Activated T-cell treated with anti-CD3 and anti-CD28 coated beads, Interleukin-2, amount 50 U/mL, for 4 hours (primary cell): ENCODE results near the gene NR3C1. TPM values are rescaled to one million over a fixed set of nuclear protein-coding genes. Genes with fewer than 3 reads are reported as not detected.
A peak's percentile ranks its signal among the peaks of the same experiment; 100 is the strongest.

Experiments
- ATAC-seq, 2 donors: fragments of 200-7000 bp; cut with Tn5 transposase; one replicate each; pipeline ENCODE4 v1.10.0; 2021
- DNase-seq: peaks from one replicate; pipeline ENCODE4 v3.0.0-alpha.2; 2020
- H3K27me3 Mint-ChIP-seq: one replicate; pipeline ENCODE4 v1.8.0; 2021; ENCODE audit warnings: low read depth, mixed read lengths
- H3K36me3 Mint-ChIP-seq: one replicate; pipeline ENCODE4 v1.8.0; 2022; ENCODE audit warnings: mixed read lengths; ENCODE audit not compliant: insufficient read depth
- H3K4me1 Mint-ChIP-seq: one replicate; pipeline ENCODE4 v1.8.0; 2021; ENCODE audit warnings: low read depth, mixed read lengths
- H3K4me3 Mint-ChIP-seq: one replicate; pipeline ENCODE4 v1.8.0; 2021; ENCODE audit warnings: mild to moderate bottlenecking, moderate library complexity, mixed read lengths
- H3K9me3 Mint-ChIP-seq: one replicate; pipeline ENCODE4 v1.8.0; 2021; ENCODE audit warnings: mixed read lengths
- total RNA-seq, 3 donors: library from RNA; stranded (reverse); gene quantifications; one replicate each; pipeline ENCODE4 v1.2.1, GENCODE V29; 2021

Gene NR3C1
- total RNA-seq, 3 donors from 2014 or later, result 40.2 to 53.3 (median 43.1) TPM

DNA sequence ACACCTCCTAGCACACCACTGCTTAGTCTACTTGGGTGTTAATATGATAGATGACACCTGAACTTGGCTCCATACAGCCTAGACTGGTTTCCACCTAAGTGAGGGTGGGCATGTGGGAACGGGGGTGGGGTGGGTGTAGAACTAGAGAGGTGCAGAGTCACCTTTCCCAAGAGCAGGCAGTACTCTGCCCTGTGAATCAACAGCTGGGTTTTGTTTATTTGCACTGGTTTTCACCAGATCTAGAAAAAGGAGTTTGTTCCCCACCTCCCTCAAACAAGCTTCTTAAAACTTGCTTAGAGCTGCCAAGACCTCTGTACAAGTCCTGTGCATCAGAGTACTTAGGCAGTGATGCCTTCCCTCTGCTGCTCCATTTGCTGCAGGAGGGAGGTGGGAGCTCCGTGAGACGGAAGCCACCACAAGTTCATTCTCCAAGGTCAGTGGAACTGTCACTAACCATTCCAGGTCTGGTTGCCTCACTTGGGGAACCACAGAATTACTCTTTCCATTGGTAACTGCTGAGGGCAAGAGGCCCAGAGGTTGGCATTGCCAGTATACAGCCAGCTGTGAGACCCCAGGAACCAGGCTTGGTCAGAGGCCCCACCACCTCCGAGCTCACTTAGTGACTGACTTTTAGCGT, 163.5 kb downstream of the NR3C1 start:
- H3K27me3 Mint-ChIP-seq, result no peaks in the 10 kb centered on the region
- H3K4me1 Mint-ChIP-seq, result no peaks in the 10 kb centered on the region
- no peaks in the 10 kb centered on the region for H3K36me3 Mint-ChIP-seq

GRCh38 chr5:143238620-143239019, 164.9 kb downstream of the NR3C1 start:
- Mint-ChIP-seq H3K27me3 (no peaks in the 10 kb centered on the region), H3K4me1 (no peaks in the 10 kb centered on the region), H3K4me3 (no peak overlapping the region), H3K36me3 (no peaks in the 10 kb centered on the region), H3K9me3 (no peaks in the 10 kb centered on the region)
- DNase-seq, result no peak
- ATAC-seq, result no peak

More for the DNA sequence above, 163.5 kb downstream of the NR3C1 start:
- ATAC-seq (no peak), DNase-seq (no peak)
- no peak overlapping the region for H3K4me3 Mint-ChIP-seq
- H3K9me3 Mint-ChIP-seq, result no peaks in the 10 kb centered on the region

- Mint-ChIP-seq H3K9me3 (no peaks in the 10 kb centered on the region), H3K27me3 (no peaks in the 10 kb centered on the region), H3K4me3 (no peak overlapping the region), H3K4me1 (no peaks in the 10 kb centered on the region), H3K36me3 (no peaks in the 10 kb centered on the region)
- DNase-seq (no peak), ATAC-seq (no peak)
Measured at GRCh38 chr5:143237664-143238063, 165.8 kb downstream of the NR3C1 start.

GRCh38 chr5:143236682-143237081, 166.8 kb downstream of the NR3C1 start:
- ATAC-seq, result no peak
- H3K9me3 Mint-ChIP-seq, result no peaks in the 10 kb centered on the region
- H3K27me3 Mint-ChIP-seq, result no peaks in the 10 kb centered on the region
- DNase-seq, result no peak
- H3K36me3 Mint-ChIP-seq, result no peaks in the 10 kb centered on the region
- no peak overlapping the region for H3K4me3 Mint-ChIP-seq
- no peaks in the 10 kb centered on the region for H3K4me1 Mint-ChIP-seq

DNA sequence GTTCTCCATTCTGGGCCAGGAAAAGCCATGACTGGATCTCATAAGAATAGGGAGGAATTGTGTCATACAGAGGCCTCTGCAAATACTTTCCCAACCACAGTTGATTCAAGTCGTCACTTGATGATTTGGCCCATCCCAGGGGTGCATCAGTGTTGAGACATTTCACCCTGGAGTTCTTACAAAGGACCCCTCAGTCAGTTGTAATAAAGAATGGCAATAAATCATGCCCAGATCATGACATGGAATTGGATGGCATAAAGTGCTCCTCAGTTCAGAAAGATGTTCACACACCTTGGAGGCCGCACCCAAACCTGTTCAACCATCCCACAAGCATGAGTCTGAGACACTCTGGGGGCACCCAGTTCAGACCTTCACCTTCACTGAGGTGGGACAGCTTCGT, 168.1 kb downstream of the NR3C1 start:
- peaks cover 8% of the 10 kb centered on the region for H3K4me1 Mint-ChIP-seq
- H3K4me3 Mint-ChIP-seq, result no peak overlapping the region
- H3K27me3 Mint-ChIP-seq, result no peaks in the 10 kb centered on the region
- no peaks in the 10 kb centered on the region for H3K9me3 Mint-ChIP-seq
- H3K36me3 Mint-ChIP-seq, result no peaks in the 10 kb centered on the region
- DNase-seq (no peak), ATAC-seq (no peak)

- no peak for ATAC-seq
- no peak for DNase-seq
- H3K4me1 Mint-ChIP-seq, result peaks cover 19% of the 10 kb centered on the region
- no peak overlapping the region for H3K4me3 Mint-ChIP-seq
- H3K9me3 Mint-ChIP-seq, result no peaks in the 10 kb centered on the region
- H3K27me3 Mint-ChIP-seq, result no peaks in the 10 kb centered on the region
- no peaks in the 10 kb centered on the region for H3K36me3 Mint-ChIP-seq
Measured at GRCh38 chr5:143234162-143234842, 169.2 kb downstream of the NR3C1 start.

DNA sequence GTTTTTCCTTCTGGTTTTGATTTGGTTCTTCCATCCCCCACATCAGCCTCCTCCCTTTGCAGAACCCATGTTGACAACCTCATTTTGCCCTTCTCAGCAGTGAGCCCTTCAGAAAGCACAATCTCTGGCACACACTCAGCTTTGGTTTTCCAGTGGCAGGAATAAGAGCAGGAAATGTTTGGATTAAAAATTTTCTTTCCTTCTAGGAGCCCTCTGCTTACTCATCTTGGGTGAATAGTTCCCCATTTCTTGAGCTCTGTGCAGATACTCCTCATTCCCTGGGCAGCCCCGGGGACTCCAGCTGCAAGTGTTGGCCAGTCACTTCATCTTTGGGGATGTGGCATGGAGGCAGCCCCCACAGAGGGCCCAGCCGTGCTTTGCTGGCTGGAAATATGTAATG, 170.5 kb downstream of the NR3C1 start:
- no peak for DNase-seq
- no peak overlapping the region for H3K4me3 Mint-ChIP-seq
- no peaks in the 10 kb centered on the region for H3K9me3 Mint-ChIP-seq
- H3K4me1 Mint-ChIP-seq, result peaks cover 29% of the 10 kb centered on the region
- H3K27me3 Mint-ChIP-seq, result no peaks in the 10 kb centered on the region
- H3K36me3 Mint-ChIP-seq, result no peaks in the 10 kb centered on the region
- no peak for ATAC-seq

- no peaks in the 10 kb centered on the region for H3K9me3 Mint-ChIP-seq
- DNase-seq (no peak), ATAC-seq (no peak)
- no peaks in the 10 kb centered on the region for H3K27me3 Mint-ChIP-seq
- H3K36me3 Mint-ChIP-seq, result no peaks in the 10 kb centered on the region
- no peak overlapping the region for H3K4me3 Mint-ChIP-seq
- H3K4me1 Mint-ChIP-seq, result peaks cover 29% of the 10 kb centered on the region
Measured at GRCh38 chr5:143231973-143232812, 171.3 kb downstream of the NR3C1 start.

GRCh38 chr5:143231416-143231815, 172.1 kb downstream of the NR3C1 start:
- Mint-ChIP-seq H3K4me3 (no peak overlapping the region), H3K4me1 (peaks cover 29% of the 10 kb centered on the region), H3K27me3 (no peaks in the 10 kb centered on the region), H3K9me3 (no peaks in the 10 kb centered on the region), H3K36me3 (no peaks in the 10 kb centered on the region)
- no peak for ATAC-seq
- no peak for DNase-seq

GRCh38 chr5:143230676-143230996, 172.8 kb downstream of the NR3C1 start:
- no peak for ATAC-seq
- Mint-ChIP-seq H3K4me1 (peaks cover 29% of the 10 kb centered on the region), H3K36me3 (no peaks in the 10 kb centered on the region), H3K4me3 (no peak overlapping the region), H3K9me3 (no peaks in the 10 kb centered on the region), H3K27me3 (no peaks in the 10 kb centered on the region)
- no peak for DNase-seq

DNA sequence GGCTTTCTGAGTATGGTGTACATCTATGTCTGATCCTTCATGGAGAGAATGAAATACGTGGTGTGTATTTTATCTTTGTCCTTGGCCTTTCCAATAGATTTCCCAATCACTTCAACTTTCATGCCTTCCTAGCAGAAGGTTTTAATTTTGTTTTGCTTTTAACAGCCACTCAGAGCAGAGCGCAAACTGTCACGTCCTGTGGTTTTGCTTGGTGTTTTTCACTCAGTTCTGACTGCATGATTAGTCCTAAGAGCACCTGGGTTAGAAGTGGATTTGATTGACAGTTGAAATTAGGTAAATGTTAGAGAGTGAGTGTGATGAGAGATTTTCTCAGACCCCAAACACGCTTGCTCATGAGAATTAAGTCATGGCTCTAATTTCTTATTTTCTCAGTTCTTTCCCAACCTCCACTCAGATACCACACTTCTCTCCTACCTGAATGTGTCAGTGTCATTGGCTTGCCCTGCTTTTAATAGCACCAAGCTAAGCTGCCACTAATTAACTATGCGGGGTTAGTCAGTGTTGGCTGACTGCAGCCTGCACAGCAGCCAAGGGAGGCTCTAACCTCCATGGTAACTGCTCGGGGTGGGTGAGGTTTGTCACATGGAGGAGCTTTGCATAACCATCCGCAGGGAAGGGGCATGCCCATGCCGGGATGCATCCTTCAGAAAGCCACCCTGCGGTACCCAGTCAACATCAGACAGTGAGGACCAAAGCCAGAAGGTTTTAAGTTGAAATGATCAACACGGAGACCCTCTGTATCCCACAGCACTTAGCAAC, 173.4 kb downstream of the NR3C1 start:
- Mint-ChIP-seq H3K4me1 (peaks cover 29% of the 10 kb centered on the region), H3K27me3 (no peaks in the 10 kb centered on the region), H3K36me3 (no peaks in the 10 kb centered on the region), H3K9me3 (no peaks in the 10 kb centered on the region), H3K4me3 (peak overlapping the region; percentile 56)
- DNase-seq, result no peak
- ATAC-seq, result peak; percentile 91 to 92

- H3K9me3 Mint-ChIP-seq, result no peaks in the 10 kb centered on the region
- peaks cover 29% of the 10 kb centered on the region for H3K4me1 Mint-ChIP-seq
- peaks cover 3% of the 10 kb centered on the region for H3K36me3 Mint-ChIP-seq
- DNase-seq (no peak), ATAC-seq (peak; percentile 42 to 46)
- H3K27me3 Mint-ChIP-seq, result no peaks in the 10 kb centered on the region
- H3K4me3 Mint-ChIP-seq, result peak overlapping the region; percentile 56
Measured at GRCh38 chr5:143229426-143229895, 174.0 kb downstream of the NR3C1 start.

- DNase-seq (no peak), ATAC-seq (peak in 1 of 2 donors; percentile 22)
- Mint-ChIP-seq H3K27me3 (no peaks in the 10 kb centered on the region), H3K4me3 (no peak overlapping the region), H3K4me1 (peaks cover 33% of the 10 kb centered on the region), H3K36me3 (peaks cover 3% of the 10 kb centered on the region), H3K9me3 (no peaks in the 10 kb centered on the region)
Measured at GRCh38 chr5:143228597-143229293, 174.7 kb downstream of the NR3C1 start.
